Chondrocyte (in vitro differentiated cells): ENCODE results near the gene RBBP8. TPM values are rescaled to one million over a fixed set of nuclear protein-coding genes. Genes with fewer than 3 reads are reported as not detected.

Source experiments
- DNase-seq: peaks from one replicate; pipeline ENCODE4 v3.0.0; 2021; ENCODE audit warnings: mixed read lengths, low spot score
- H3K27ac Mint-ChIP-seq: one replicate; pipeline ENCODE4 v1.8.0; 2021; ENCODE audit warnings: mild to moderate bottlenecking, moderate library complexity, mixed read lengths; ENCODE audit not compliant: unreplicated experiment
- H3K27me3 Mint-ChIP-seq: 2 replicates; pipeline ENCODE4 v1.8.0; 2021; ENCODE audit warnings: low read depth, mixed read lengths
- H3K36me3 Mint-ChIP-seq: 2 replicates; pipeline ENCODE4 v1.8.0; 2021; ENCODE audit warnings: low read depth, mixed read lengths
- H3K4me1 Mint-ChIP-seq: 2 replicates; pipeline ENCODE4 v1.8.0; 2021; ENCODE audit warnings: low read depth, mild to moderate bottlenecking, mixed read lengths
- H3K4me3 Mint-ChIP-seq: one replicate; pipeline ENCODE4 v1.8.0; 2021; ENCODE audit warnings: mild to moderate bottlenecking, moderate library complexity, mixed read lengths; ENCODE audit not compliant: unreplicated experiment
- H3K9me3 Mint-ChIP-seq: 2 replicates; pipeline ENCODE4 v1.8.0; 2021; ENCODE audit warnings: low read depth, mixed read lengths
- total RNA-seq: library from RNA; stranded (reverse); gene quantifications from 3 replicates; pipeline ENCODE4 v1.2.1, GENCODE V29; 2021
- TF ChIP-seq, protein P1 (sequence below): fragments of 200-600 bp; sonication (generic); IDR thresholded peaks from 2 replicates; pipeline ENCODE4 v1.5.0; 2021; ENCODE audit warnings: antibody characterized with exemption, mild to moderate bottlenecking, moderate library complexity

Gene RBBP8
- total RNA-seq, 1 donor from 2014 or later: 24.7 TPM

DNA sequence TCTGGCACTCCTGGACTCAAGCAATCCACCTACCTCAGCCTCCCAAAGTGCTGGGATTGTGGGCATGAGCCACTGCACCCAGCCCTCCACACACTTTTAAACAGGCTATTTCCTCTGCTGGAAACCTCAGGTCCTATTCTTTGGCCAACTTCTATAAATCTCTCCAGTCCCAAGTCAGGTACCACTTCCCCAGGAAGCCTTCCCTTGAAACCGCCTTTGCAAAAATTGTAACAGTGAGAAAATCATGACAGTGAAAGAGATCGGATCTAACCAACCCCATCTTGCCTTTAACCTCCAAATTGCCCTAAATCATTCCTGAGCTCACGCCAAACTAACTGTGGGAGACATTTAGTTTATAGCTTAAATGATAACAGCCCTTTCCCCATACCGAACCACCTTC is 134.9 kb downstream of the RBBP8 start:
- H3K36me3 Mint-ChIP-seq: peaks cover 2% of the 10 kb centered on the region
- H3K4me3 Mint-ChIP-seq: no peak overlapping the region
- peaks cover 9% of the 10 kb centered on the region for H3K9me3 Mint-ChIP-seq
- peaks cover 9% of the 10 kb centered on the region for H3K4me1 Mint-ChIP-seq
- H3K27ac Mint-ChIP-seq: no peak overlapping the region
- no peak for DNase-seq
- TF ChIP-seq, protein P1, sequence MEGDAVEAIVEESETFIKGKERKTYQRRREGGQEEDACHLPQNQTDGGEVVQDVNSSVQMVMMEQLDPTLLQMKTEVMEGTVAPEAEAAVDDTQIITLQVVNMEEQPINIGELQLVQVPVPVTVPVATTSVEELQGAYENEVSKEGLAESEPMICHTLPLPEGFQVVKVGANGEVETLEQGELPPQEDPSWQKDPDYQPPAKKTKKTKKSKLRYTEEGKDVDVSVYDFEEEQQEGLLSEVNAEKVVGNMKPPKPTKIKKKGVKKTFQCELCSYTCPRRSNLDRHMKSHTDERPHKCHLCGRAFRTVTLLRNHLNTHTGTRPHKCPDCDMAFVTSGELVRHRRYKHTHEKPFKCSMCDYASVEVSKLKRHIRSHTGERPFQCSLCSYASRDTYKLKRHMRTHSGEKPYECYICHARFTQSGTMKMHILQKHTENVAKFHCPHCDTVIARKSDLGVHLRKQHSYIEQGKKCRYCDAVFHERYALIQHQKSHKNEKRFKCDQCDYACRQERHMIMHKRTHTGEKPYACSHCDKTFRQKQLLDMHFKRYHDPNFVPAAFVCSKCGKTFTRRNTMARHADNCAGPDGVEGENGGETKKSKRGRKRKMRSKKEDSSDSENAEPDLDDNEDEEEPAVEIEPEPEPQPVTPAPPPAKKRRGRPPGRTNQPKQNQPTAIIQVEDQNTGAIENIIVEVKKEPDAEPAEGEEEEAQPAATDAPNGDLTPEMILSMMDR: no peak
- H3K27me3 Mint-ChIP-seq: no peaks in the 10 kb centered on the region

DNA sequence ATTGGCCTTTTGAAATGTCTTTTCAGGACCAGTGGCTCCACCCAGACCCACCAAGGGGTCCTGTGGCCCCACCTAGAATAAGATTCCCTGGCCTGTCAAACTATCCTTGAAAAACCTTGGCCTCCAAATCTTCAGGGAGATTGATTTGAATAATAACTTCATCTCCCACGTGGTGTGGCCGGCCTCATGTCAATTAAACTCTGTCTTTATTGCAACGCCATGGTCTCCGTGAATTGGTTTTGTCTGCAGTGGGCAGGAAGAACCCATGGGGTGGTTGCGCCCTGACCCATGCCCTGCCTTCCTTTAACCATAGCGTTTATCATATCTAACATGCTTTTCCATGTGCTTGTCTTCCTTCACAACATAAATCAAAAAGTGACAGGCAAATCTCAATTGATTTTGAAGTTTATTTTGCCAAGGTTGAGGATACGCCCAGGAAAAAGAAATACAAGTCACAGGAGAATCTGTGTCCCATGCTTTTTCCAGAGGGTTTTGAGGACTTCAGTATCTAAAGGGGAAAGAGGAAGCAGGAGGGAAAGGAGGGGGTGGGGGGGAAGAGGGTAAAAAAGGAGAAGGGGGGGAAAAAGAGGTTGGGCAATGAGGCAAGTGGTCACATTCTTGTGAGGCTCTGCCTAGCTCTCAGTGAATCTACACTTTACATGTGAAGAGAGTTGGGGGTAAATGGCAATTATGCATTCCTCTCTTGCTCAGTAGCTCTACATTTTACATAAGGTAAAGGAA is 135.6 kb downstream of the RBBP8 start:
- TF ChIP-seq, protein P1: no peak
- peaks cover 2% of the 10 kb centered on the region for H3K9me3 Mint-ChIP-seq
- no peak for DNase-seq
- no peak overlapping the region for H3K4me3 Mint-ChIP-seq
- H3K27ac Mint-ChIP-seq: no peak overlapping the region
- no peaks in the 10 kb centered on the region for H3K36me3 Mint-ChIP-seq
- no peaks in the 10 kb centered on the region for H3K27me3 Mint-ChIP-seq
- H3K4me1 Mint-ChIP-seq: peaks cover 6% of the 10 kb centered on the region

DNA sequence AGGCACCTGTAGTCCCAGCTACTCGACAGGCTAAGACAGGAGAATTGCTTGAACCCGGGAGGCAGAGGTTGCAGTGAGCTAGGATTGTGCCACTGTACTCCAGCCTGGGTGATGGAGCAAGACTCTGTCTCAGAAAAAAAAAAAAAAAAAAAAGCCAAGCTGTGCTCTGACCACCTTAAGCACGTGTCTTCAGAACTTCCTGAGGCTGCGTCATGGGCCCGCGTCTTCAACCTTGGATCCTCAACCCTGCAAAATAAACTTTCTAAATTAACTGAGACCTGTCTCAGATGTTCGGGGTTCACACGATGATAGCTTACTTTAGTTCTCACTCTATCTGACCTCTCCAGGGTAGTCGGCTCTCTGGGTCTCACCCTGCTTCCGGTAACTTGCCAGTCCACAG is 136.4 kb downstream of the RBBP8 start:
- H3K36me3 Mint-ChIP-seq: no peaks in the 10 kb centered on the region
- DNase-seq: no peak
- no peak overlapping the region for H3K27ac Mint-ChIP-seq
- no peaks in the 10 kb centered on the region for H3K27me3 Mint-ChIP-seq
- TF ChIP-seq, protein P1: no peak
- peaks cover 6% of the 10 kb centered on the region for H3K4me1 Mint-ChIP-seq
- H3K9me3 Mint-ChIP-seq: peaks cover 2% of the 10 kb centered on the region
- H3K4me3 Mint-ChIP-seq: no peak overlapping the region

- DNase-seq: no peak
- TF ChIP-seq, protein P1: no peak
- H3K4me1 Mint-ChIP-seq: peaks cover 6% of the 10 kb centered on the region
- H3K27ac Mint-ChIP-seq: no peak overlapping the region
- H3K4me3 Mint-ChIP-seq: no peak overlapping the region
- peaks cover 2% of the 10 kb centered on the region for H3K9me3 Mint-ChIP-seq
- no peaks in the 10 kb centered on the region for H3K27me3 Mint-ChIP-seq
- no peaks in the 10 kb centered on the region for H3K36me3 Mint-ChIP-seq
Observed at GRCh38 chr18:23069898-23070297, 136.8 kb downstream of the RBBP8 start.

DNA sequence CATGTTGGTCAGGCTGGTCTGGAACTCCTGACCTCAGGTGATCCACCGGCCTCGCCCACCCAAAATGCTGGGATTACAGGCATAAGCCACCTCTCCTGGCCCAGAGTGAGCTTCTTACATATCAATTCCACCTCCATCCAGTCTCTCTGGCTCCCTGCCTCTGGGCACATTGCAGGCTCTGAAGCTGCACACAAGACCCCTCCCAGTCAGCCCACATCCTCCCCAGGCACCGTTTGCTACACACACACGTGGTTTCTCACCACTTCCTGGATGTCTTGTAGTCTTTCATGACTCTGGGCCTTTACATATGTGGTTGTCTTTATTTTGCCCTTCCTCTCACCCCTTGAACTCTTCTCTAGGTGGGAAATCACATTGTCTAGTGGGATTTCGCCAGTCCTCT is 138.2 kb downstream of the RBBP8 start:
- Mint-ChIP-seq H3K27ac (no peak overlapping the region), H3K27me3 (no peaks in the 10 kb centered on the region)
- DNase-seq: no peak

More for the DNA sequence above, 138.2 kb downstream of the RBBP8 start:
- Mint-ChIP-seq H3K4me3 (no peak overlapping the region), H3K4me1 (peaks cover 6% of the 10 kb centered on the region), H3K36me3 (no peaks in the 10 kb centered on the region), H3K9me3 (peaks cover 2% of the 10 kb centered on the region)
- TF ChIP-seq, protein P1: no peak
